Fibroblast of skin of left quadriceps (primary cell): ENCODE measurements around the gene CALN1.
"Not testable (repeated sequence)": the region's sequence is repeated elsewhere in the genome, so short reads cannot be mapped to it uniquely, and the experiment has no call there.

Experiments
- DNase-seq, 2 experiments: peaks; one replicate each; pipeline ENCODE4 v3.0.0-alpha.2; 2013; ENCODE audit warnings: low read depth in 2 of 2

CALN1 gene

DNA sequence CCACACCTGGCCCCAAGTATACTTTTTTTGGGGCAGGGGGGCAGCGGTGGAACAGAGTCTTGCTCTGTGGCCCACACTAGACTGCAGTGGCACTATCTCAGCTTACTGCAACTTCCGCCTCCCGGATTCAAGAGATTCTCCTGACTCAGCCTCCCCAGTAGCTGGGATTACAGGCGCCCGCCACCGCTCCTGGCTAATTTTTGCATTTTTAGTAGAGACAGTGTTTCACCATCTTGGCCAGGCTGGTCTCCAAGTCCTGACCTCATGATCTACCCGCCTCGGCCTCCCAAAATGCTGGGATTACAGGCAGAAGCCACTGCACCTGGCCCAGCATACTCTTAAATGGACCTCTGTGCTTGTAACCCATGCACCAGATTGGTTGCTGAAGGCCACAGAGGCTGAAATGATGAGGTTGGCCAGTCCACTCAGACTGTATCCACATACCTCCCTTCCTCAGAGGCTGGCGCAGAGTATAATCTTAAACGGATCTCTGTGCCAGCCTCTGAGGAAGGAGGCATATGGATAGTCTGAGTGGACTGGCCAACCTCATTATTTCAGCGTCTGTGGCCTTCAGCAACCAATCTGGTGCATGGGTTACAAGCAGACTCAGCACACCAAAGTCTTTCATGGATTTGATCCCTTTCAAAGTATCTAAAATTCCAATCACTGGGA, 3.0 kb downstream of the CALN1 start:
- DNase-seq = no peak

DNA sequence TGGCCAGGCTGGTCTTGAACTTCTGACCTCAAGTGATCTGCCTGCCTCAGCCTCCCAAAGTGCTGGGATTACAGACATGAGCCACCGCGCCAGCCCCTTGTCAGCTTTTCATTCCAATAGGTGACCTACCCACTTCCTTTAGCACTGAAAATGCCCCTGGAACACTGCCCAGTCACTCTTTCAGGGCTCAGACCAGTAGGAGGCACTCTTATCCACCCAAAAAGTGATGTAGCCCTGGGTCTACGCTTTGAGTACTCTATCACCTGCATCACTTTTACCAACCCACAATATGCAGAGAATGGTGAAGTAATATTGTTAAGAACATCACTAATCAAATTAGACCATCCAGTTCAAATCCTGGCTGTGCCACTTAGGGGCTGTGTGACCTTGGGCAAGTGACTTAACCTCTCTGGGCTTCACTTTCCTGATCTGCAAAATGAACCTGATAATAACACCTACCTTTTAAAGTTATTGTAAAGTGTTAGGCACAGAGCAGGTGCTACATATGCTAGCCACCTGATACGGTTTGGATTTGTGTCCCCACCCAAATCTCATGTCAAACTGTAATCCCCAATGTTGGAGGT, 5.2 kb downstream of the CALN1 start:
- DNase-seq = no peak

GRCh38 chr7:72405871-72406270, 6.3 kb downstream of the CALN1 start:
- DNase-seq = no peak

DNA sequence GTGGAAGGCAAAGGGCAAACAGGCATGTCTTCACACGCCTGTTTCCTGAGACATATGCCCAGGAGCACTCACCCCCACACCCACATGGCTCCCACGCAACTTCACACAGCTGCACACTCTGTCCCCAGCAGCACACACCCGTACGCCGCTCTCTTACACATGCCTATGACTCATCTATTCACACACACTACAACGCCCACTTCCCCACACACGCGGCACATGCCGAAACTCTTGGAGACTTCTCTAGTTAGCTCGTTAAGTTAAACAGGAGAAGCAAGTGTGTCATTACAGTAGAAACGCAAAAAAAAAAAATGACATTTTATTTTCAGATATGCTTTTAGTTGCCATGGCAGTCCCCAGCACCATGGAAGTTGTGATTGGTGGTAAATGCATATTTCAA, 6.7 kb downstream of the CALN1 start:
- DNase-seq = no peak

DNA sequence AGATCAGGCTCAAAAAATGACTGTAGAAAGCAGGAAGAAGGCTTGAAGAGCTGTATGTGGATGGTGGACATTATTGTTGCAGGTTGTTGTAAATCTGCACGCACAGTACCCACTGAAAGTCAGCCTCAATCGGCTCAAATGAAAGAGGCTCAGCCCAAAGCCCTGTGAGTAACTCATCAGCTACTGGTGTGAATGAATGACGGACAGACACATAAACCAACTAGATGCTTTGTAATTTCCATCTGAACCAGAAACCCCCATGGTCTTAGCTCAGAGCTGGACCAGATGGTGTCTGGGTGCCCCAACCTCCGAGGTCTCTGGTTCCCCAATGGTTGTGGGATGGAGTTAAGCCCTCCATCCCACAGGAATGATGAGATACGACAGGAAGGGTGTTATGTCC, 7.4 kb downstream of the CALN1 start:
- no peak for DNase-seq

DNA sequence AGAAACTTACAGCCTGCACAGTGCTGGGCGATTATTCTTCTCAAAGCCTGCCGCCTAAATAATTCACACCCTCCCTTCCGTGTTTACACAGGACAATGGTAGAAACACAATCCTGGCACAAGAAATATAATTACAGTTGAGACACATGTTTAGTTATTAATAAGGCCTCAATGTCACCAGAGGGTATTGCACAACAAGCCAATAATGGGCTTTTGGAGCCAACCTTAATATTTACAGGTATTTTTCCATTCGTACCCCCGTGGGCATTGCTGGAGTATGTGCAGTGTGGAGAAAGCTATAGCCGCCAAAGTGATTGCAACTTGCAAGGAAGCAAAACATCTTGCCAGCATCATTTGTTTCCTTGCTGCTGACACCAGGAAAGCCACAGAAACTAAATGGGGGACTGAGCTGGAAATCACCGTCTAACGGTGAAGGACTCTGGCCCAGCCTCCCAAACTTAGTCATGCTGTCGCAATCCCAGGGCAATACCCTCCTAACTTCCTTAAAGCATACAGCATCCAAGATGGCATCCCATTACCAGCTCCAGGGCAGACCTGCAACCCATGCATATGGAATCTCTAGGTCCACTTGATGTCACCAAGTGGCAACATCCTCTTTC, 8.6 kb downstream of the CALN1 start:
- DNase-seq = no peak

- no peak for DNase-seq
Measured at GRCh38 chr7:72394016-72394415, 18.1 kb downstream of the CALN1 start.

- no peak for DNase-seq
Measured at GRCh38 chr7:72391821-72392377, 20.2 kb downstream of the CALN1 start.

DNA sequence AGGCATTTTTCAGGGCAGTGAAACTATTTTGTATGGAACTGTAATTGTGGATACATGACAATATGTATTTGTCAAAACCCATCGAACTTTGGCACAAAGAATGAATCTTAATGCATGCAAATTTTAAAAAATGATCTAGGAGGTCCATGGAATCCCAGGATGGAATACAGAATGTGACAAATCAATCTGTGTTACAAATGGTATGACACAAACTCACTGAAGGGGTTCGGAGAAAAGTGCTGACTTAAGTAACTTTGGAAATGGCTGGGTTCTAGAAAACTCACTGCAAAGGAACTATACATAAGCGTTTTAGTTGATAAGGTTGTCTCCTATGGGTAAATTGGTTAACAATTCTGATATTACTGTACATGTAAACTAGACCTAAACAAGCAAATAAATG, 26.0 kb downstream of the CALN1 start:
- no peak for DNase-seq

DNA sequence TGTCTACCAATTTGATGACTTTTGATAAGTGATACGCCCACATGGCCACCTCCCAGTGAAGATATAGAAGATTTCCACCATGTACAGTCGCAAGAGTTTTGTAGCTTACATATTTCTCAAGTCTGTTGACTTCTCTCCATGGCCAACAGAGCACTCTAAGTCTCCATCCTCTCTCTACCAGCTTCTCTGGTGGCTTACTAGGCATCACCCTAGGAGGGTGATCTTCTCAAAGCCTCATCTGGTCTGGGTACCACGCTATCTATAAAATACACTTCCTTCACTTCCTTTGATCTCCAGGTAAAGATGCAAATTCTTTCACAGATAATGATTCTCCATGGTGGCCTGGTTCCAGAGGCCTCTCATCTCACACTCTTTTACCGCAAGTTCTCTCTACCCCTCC, 49.9 kb downstream of the CALN1 start:
- no peak for DNase-seq

DNA sequence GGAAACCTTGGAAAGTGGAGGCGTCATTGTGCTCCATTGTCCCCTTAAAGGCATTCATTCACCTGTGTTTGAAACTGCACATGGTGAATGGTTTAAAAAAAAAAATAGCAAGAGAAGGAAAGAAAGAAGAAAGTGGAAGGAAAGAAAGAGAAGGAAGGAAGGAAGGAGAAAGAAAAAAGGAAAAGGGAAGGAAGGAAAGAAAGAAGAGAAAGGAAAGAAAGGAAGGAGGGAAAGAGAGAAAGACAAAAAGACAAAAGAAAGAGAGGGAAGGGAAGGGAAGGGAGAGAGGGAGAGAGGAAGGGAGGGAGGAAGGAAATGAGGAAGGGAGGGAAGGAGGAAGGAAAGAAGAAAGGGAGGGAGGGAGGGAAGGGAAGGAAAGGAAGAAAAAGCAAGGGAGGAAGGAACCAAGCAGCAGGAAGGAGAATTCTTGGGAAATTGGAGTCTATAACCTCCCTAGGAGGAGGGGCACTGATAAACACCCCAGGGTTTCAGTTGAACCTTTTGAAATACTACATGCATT, 66.9 kb downstream of the CALN1 start:
- DNase-seq = no peak

- DNase-seq = no peak
Measured at GRCh38 chr7:72343991-72344390, 68.1 kb downstream of the CALN1 start.

DNA sequence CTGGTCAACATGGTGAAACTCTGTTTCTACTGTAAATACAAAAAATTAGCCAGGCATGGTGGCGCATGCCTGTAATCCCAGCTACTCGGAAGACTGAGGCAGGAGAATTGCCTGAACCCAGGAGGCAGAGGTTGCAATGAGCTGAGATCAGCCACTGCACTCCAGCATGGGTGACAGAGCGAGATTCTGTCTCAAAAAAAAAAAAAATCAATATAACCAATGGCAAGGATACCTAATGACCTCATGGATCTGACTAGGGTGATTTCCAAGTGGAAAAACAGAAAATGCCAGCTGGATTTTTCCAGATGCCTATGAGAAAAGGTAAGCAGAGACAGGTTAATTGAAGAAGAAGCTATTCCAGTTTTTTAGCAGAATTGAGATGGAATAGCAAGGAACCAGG, 68.8 kb downstream of the CALN1 start:
- not testable (repeated sequence) for DNase-seq

DNA sequence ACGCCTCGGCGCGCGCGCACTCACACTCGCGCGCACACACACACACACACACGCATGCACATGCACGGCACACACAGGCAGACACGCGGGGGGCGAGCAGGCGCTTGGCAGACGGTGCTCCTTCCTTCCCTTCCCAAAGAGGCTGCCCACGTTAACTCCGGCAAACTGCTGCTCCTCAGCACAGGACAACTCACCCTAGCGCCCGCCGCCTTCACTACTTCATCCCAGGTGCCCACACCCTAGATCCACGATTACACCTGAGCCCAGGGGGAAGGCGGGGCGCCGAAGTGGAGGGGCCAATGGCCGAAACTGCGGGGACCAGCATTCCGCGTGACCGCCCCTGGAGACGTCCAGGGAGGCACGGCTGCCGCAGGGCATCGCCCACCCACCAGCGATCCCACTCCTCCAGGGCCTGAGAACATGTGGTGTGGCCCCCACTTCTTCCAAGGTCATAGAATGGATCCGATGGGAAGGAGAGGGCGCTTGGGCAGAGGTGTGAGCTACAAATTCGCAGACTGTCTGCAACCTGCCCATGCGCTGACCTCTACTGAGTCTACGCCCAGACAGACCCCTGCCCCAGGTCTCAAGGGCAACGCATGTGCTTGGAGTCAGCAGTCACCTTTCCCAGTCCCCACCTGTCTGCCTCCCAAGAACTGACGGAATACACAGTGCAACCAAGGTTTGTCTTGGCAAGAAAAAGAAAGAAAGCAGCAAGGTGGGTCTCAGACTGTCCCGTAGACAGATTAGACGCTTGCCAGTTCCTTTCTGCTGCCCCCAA, 74.6 kb downstream of the CALN1 start:
- no peak for DNase-seq

DNA sequence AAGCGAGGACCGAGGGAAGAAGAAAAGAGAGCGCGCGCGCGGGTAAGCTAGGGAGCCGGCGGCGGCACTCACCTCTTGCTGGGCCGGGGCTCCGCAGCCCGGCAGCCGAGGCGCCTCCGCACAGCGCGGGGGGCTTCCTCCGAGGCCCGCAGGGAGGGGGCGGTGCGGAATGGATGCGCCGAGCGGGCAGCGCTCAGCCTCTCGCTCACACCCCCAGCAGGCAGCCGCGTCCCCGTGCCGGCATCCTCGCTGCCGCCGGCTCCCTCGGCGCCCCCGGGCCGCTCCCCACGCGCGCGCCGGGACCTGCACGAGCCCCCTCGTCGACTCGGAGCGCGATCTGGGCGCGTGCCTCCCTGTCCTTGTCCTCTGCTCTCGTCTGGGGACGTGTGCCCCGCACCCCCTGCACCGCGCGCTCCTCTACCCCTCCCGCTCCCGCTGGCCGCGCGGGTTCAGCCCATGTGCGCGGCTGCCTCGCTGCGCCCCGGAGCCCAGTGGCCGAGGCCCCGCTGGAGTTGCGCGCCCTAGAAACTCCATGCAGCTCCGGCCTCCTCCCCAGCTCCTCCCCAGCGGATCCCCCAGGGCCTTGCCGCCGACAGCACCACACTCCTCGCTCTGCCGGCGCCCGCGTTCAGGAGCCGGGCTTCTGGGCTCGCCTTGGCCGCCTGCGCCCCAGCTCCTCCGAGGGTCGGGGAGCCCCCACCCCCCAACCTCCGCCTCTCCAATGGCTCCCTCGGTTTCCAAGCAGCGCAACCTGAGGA, 75.3 kb downstream of the CALN1 start:
- DNase-seq = no peak

DNA sequence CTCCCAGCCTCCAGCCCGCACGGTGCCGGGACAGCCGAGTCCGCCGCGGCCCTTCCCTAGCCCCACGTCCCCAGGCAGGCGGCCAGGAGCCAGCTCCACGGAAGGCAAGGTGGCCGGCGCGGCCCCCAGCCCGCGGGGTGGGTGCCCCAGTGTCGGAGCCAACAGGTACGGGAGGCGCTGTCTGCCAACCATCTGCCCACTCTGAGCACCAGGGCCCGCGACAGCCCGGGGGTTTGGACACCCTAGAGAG, 75.8 kb downstream of the CALN1 start:
- DNase-seq = no peak

DNA sequence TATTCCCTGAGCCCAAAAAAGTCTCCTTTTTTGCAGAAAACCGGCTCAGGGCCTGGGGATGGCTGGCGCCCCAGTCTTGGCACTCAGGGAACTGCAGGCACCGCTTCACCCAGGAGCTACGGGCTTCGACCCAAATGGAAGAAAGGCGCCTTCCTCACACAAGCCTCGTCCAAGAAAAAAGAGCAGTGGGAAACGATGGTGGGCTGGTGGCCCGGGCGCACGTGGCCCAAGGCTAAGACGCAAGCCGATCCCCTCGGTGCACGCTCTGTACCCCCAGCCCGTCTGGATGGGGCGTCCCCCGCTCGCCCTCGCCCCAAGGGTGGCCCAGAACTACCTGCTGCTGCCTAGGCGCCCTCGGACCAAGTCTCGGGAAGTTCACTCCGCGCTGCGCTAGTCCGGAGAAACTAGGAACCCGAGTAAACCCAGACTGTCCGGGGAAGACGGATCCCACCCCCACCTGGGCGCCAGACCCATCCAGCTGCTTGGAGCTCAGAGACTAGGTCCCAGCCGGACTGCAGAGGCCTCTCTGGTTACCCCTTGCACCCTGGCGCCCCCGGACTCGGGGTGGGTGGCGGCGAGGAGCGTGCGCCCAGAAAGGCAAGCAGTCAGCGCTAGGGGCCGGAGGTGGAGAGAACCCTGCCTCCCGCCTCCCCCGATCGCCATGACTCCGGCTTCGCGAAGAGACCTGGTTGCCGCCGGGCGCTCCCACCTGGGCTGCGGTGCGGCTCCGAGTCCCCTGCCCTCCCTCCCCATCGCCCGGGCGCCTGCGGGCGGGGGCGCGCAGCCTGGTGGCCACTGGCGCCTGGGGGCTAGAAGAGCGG, 76.4 kb downstream of the CALN1 start:
- DNase-seq = no peak

DNA sequence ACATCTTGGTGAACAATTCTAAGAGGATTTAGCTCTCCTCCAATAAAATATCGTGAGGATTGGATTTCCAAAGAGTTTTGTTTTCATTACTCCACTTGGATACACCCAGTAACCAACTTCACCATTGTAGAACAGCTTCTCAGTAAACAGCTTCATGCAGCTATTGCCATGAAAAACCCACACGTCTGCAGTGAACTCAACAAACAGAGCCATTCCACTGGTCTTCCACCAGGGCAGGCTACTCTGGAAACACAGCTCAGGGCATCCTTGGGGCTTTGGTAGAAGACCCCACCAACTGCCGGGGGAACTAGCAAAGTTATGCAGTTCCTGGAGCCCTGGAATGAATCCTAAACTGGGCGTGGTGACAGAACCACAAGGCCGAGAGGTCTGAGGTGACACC, 77.4 kb downstream of the CALN1 start:
- DNase-seq = no peak

DNA sequence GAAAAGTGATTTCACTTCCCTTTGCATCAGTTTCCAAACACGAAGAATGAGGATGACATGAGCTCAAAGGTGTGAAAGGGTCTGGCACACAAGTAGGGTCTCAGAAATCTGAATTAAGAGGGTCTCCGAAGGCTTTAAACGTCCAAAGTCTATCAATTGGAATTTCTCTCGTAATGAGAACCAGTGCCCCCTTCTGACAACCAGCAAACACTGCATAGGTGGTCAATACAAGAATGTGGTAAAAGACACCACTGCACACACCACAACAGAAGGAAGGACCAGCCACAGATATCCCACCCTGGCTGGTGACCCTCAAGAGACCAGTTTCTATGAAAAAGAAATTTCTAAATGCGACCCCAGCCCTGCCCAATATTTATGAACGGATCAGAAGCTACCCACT, 78.1 kb downstream of the CALN1 start:
- DNase-seq = no peak

DNA sequence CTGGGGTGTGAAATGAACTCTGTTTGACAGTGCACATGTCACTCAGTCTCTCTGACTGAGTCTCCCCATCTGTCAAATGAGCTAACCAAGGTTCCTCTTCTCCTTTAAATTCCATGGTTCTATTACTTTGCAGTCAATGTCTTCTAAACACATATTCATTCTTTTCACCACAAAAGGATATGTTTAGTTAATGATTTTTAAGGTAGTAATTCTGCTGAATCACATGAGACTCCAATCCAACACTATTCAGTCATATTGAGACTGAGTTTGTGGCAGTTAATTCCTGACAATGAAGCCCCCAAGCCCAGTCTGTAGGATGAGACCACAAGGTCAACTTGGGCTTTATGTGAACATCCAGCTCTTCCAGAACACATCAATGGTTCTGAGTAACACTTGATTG, 85.3 kb downstream of the CALN1 start:
- DNase-seq = no peak

DNA sequence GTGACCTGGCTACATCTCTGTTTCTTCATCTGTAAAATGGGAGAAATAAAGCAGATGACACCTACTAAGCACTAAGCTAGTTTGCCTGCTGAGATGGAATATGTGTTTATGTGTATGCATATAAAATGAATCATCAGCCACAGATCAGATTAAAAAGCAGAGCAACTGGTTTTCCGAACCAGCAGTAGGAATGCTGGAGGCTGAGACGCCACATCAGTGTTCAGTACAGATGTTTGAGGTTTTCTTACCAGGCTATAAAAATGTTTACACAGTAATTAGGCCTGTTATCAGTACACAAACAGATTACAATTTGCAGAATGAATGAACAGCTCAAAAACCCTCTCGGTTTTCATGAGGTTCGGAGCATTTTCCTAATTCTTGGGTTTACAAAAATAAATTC, 85.8 kb downstream of the CALN1 start:
- DNase-seq = no peak
